A549 (cell line): Measurements from ENCODE around the gene RBM3. TPM values are rescaled to one million over a fixed set of nuclear protein-coding genes. Genes with fewer than 3 reads are reported as not detected.

Source experiments
- ATAC-seq, 2 experiments: fragments of 200-7000 bp in 1 of 2; fragments of >200 bp in 1 of 2; cut with Nextera tagmentation in 1 of 2; cut with Tn5 transposase in 1 of 2; 3 replicates each; pipeline versions ENCODE4 v1.8.0 to v1.9.1; 2018 to 2020; ENCODE audit warnings: mild to moderate bottlenecking in 1 of 2, moderate library complexity in 1 of 2
- CTCF ChIA-PET: fragments of 300-600 bp; sonication (Branson Sonifier 250); formaldehyde crosslinking; extraction: SDS; loops from one replicate; lab custom pipeline; 2021; ENCODE audit warnings: antibody characterized with exemption, inconsistent platforms; lab: Yijun Ruan, JAX
- POLR2A ChIA-PET: fragments of 350-600 bp; formaldehyde crosslinking; extraction: SDS; loops from one replicate; lab custom pipeline; 2021; ENCODE audit warnings: antibody characterized with exemption, inconsistent platforms; lab: Yijun Ruan, JAX
- DNase-seq, 2 experiments: peaks; one replicate each; pipeline versions ENCODE4 v3.0.0 to v3.0.0-alpha.2; 2011 to 2016; ENCODE audit warnings: low read depth in 1 of 2, low spot score in 1 of 2
- FAIRE-seq: peaks from 2 replicates; lab custom pipeline; 2011; peaks lifted over from hg19 to GRCh38; lab: Jason Lieb, UNC
- H3K27ac ChIP-seq, 2 experiments: fragments of >200 bp; sonication (Bioruptor Twin); formaldehyde crosslinking; 3 replicates each; pipeline ENCODE4 v1.5.1; 2016 to 2017
- H3K4me1 ChIP-seq: fragments of >200 bp; sonication (Bioruptor Twin); formaldehyde crosslinking; 3 replicates; pipeline ENCODE4 v1.6.1; 2016
- H3K4me2 ChIP-seq: fragments of >200 bp; sonication (Bioruptor Twin); formaldehyde crosslinking; 3 replicates; pipeline ENCODE4 v1.6.1; 2016
- H3K4me3 ChIP-seq: fragments of >200 bp; sonication (Bioruptor Twin); formaldehyde crosslinking; 3 replicates; pipeline ENCODE4 v1.5.1; 2016
- H3K9me3 ChIP-seq: fragments of >200 bp; sonication (Bioruptor Twin); formaldehyde crosslinking; 3 replicates; pipeline ENCODE4 v1.6.1; 2016
- BCL3 ChIP-seq: fragments of >200 bp; sonication (Bioruptor Twin); formaldehyde crosslinking; IDR thresholded peaks from 3 replicates; pipeline ENCODE4 v1.6.1; 2016
- CBX2 ChIP-seq: fragments of 200-600 bp; sonication (generic); IDR thresholded peaks from 2 replicates; pipeline ENCODE4 v1.6.1; 2016; ENCODE audit warnings: low read depth, mild to moderate bottlenecking, borderline replicate concordance
- CEBPB ChIP-seq, 2 experiments: fragments of >200 bp in 1 of 2; sonication (Bioruptor Twin) in 1 of 2; formaldehyde crosslinking in 1 of 2; IDR thresholded peaks; 2 replicates each; pipeline ENCODE4 v1.6.1; 2012 to 2016
- CHD2 ChIP-seq: fragments of 150-350 bp; IDR thresholded peaks from 2 replicates; pipeline ENCODE4 v1.6.1; 2014; ENCODE audit warnings: low read length; ENCODE audit not compliant: partially characterized antibody
- EHF ChIP-seq: fragments of 250-450 bp; sonication (Bioruptor Pico); IDR thresholded peaks from 2 replicates; pipeline ENCODE4 v1.5.0; 2020; ENCODE audit warnings: mild to moderate bottlenecking
- EHMT2 ChIP-seq: fragments of 200-600 bp; sonication (generic); IDR thresholded peaks from 2 replicates; pipeline ENCODE4 v1.6.1; 2016; ENCODE audit warnings: antibody characterized with exemption, low read depth, mild to moderate bottlenecking, moderate library complexity
- EP300 ChIP-seq, 2 experiments: fragments of >200 bp; sonication (Bioruptor Twin); formaldehyde crosslinking; IDR thresholded peaks; 2 replicates in 1 of 2; 3 replicates in 1 of 2; pipeline ENCODE4 v1.6.1; 2016 to 2017
- ESRRA ChIP-seq: fragments of 150-350 bp; IDR thresholded peaks from 2 replicates; pipeline ENCODE4 v1.6.1; 2014; ENCODE audit warnings: mild to moderate bottlenecking, low read length, borderline replicate concordance
- FOSB ChIP-seq: fragments of 250-450 bp; sonication (Bioruptor Pico); IDR thresholded peaks from 2 replicates; pipeline ENCODE4 v1.5.0; 2020; ENCODE audit warnings: mild to moderate bottlenecking, moderate library complexity
- FOXS1 ChIP-seq: fragments of 250-450 bp; sonication (Bioruptor Pico); IDR thresholded peaks from 2 replicates; pipeline ENCODE4 v1.5.0; 2020; ENCODE audit warnings: mild to moderate bottlenecking, moderate library complexity
- GATA3 ChIP-seq: IDR thresholded peaks from 2 replicates; pipeline ENCODE4 v1.6.1; 2012; ENCODE audit warnings: borderline replicate concordance
- HES2 ChIP-seq: fragments of >200 bp; sonication (Bioruptor Twin); formaldehyde crosslinking; IDR thresholded peaks from 2 replicates; pipeline ENCODE4 v1.6.1; 2016
- HEYL ChIP-seq: fragments of 250-450 bp; sonication (Bioruptor Pico); IDR thresholded peaks from 2 replicates; pipeline ENCODE4 v1.8.0; 2021; ENCODE audit warnings: mild to moderate bottlenecking, moderate library complexity
- HOXA7 ChIP-seq: fragments of 250-450 bp; sonication (Bioruptor Pico); IDR thresholded peaks from 2 replicates; pipeline ENCODE4 v1.5.0; 2020; ENCODE audit warnings: mild to moderate bottlenecking, moderate library complexity
- HOXB13 ChIP-seq: fragments of 250-450 bp; sonication (Bioruptor Pico); IDR thresholded peaks from 2 replicates; pipeline ENCODE4 v1.5.0; 2020; ENCODE audit warnings: low read depth, mild to moderate bottlenecking, moderate library complexity
- HOXB5 ChIP-seq: fragments of 250-450 bp; sonication (Bioruptor Pico); IDR thresholded peaks from 2 replicates; pipeline ENCODE4 v1.5.0; 2020; ENCODE audit warnings: mild to moderate bottlenecking, moderate library complexity
- KDM1A ChIP-seq: fragments of 200-600 bp; sonication (generic); IDR thresholded peaks from 2 replicates; pipeline ENCODE4 v1.6.1; 2016; ENCODE audit warnings: low read depth, mild to moderate bottlenecking
- MAZ ChIP-seq: fragments of 150-350 bp; IDR thresholded peaks from 2 replicates; pipeline ENCODE4 v1.6.1; 2014; ENCODE audit warnings: antibody characterized with exemption, low read depth, low read length, borderline replicate concordance
- MYC ChIP-seq: IDR thresholded peaks from 2 replicates; pipeline ENCODE4 v1.6.1; 2012; ENCODE audit warnings: mild to moderate bottlenecking, inconsistent platforms, low read length, improper control_type of control experiment, borderline replicate concordance
- NFE2L2 ChIP-seq: fragments of 150-350 bp; conservative IDR thresholded peaks from 2 replicates; pipeline ENCODE4 v1.6.1; 2014; ENCODE audit warnings: low read length
- NPAS2 ChIP-seq: fragments of 250-450 bp; sonication (Bioruptor Pico); IDR thresholded peaks from 2 replicates; pipeline ENCODE4 v1.8.0; 2022; ENCODE audit warnings: mild to moderate bottlenecking, moderate library complexity, borderline replicate concordance
- NR3C1 ChIP-seq: fragments of >200 bp; sonication (Bioruptor Twin); formaldehyde crosslinking; IDR thresholded peaks from 3 replicates; pipeline ENCODE4 v1.6.1; 2017
- PBX3 ChIP-seq: IDR thresholded peaks from 2 replicates; pipeline ENCODE4 v1.6.1; 2012
- PHF8 ChIP-seq: fragments of 200-600 bp; sonication (generic); IDR thresholded peaks from 2 replicates; pipeline ENCODE4 v1.6.1; 2016; ENCODE audit warnings: low read depth, mild to moderate bottlenecking, antibody characterized with exemption, moderate library complexity, borderline replicate concordance
- POLR2A ChIP-seq: IDR thresholded peaks from 2 replicates; pipeline ENCODE4 v1.6.1; 2012; ENCODE audit warnings: mild to moderate bottlenecking, low read length
- RCOR1 ChIP-seq: fragments of 150-350 bp; IDR thresholded peaks from 2 replicates; pipeline ENCODE4 v1.6.1; 2014; ENCODE audit warnings: antibody characterized with exemption, low read length, low read depth
- RFX5 ChIP-seq: fragments of 450-650 bp; IDR thresholded peaks from 2 replicates; pipeline ENCODE4 v1.7.1; 2014; ENCODE audit warnings: antibody characterized with exemption, mild to moderate bottlenecking, moderate library complexity
- RNF2 ChIP-seq: fragments of 200-600 bp; sonication (generic); IDR thresholded peaks from 2 replicates; pipeline ENCODE4 v1.6.1; 2016; ENCODE audit warnings: low read depth, mild to moderate bottlenecking, antibody characterized with exemption, moderate library complexity, borderline replicate concordance
- SREBF2 ChIP-seq: fragments of 450-650 bp; IDR thresholded peaks from 2 replicates; pipeline ENCODE4 v1.6.1; 2014; ENCODE audit warnings: mild to moderate bottlenecking, moderate library complexity
- TFCP2L1 ChIP-seq: fragments of 250-450 bp; sonication (Bioruptor Pico); IDR thresholded peaks from 2 replicates; pipeline ENCODE4 v1.5.0; 2021; ENCODE audit warnings: mild to moderate bottlenecking
- ZFP36 ChIP-seq: fragments of 450-650 bp; IDR thresholded peaks from 2 replicates; pipeline ENCODE4 v1.6.1; 2014; ENCODE audit warnings: borderline replicate concordance; ENCODE audit not compliant: partially characterized antibody
- ZNF302 ChIP-seq: fragments of 250-450 bp; sonication (Bioruptor Pico); IDR thresholded peaks from 2 replicates; pipeline ENCODE4 v1.9.0; 2021; ENCODE audit warnings: inconsistent platforms, mild to moderate bottlenecking, moderate library complexity
- WGBS: methylation state at CpG from one replicate; pipeline ENCODE4 v1.1.6; 2017; ENCODE audit errors: missing lambda C conversion rate; 5-methylcytosine and 5-hydroxymethylcytosine counted together
- polyA minus RNA-seq: library from RNA; depleted of rRNA, polyadenylated mRNA; stranded (reverse); fragments of >200 nt; gene quantifications from 2 replicates; pipeline ENCODE4 v1.2.3, GENCODE V29; 2011; rRNA and poly(A)+ RNA removed
- polyA plus RNA-seq, 4 experiments: library from polyadenylated mRNA; depleted of rRNA in 3 of 4; stranded (reverse); fragments of >200 nt; fragmentation: RNase III in 1 of 4; extraction: RNeasy Plus Mini Kit Qiagen cat#74134 plus additional on column Dnase treatment in 1 of 4; gene quantifications; 2 replicates in 3 of 4; 3 replicates in 1 of 4; pipeline ENCODE4 v1.2.3, GENCODE V29; 2011 to 2017
- TF ChIP-seq, protein P1 (sequence below): IDR thresholded peaks from 2 replicates; pipeline ENCODE4 v1.6.1; 2012
- TF ChIP-seq, protein P2 (sequence below): IDR thresholded peaks from 2 replicates; pipeline ENCODE4 v1.6.1; 2012; ENCODE audit warnings: low read depth, borderline replicate concordance
- TF ChIP-seq, protein P3 (sequence below): fragments of 150-350 bp; IDR thresholded peaks from 2 replicates; pipeline ENCODE4 v1.6.1; 2014; ENCODE audit warnings: low read depth, mild to moderate bottlenecking, low read length

Gene RBM3
- 214 and 337 TPM in 2 replicates for polyA plus RNA-seq (2011; rRNA removed)
- polyA plus RNA-seq (2012; cell fraction: cytosol; rRNA removed), result 186 and 205 TPM in 2 replicates
- polyA plus RNA-seq (2012; cell fraction: nucleus; rRNA removed), result 145 and 200 TPM in 2 replicates
- polyA plus RNA-seq (2017; fragmentation: RNase III; extraction: RNeasy Plus Mini Kit Qiagen cat#74134 plus additional on column Dnase treatment), result 345 to 446 TPM (median 353 TPM) in 3 replicates
- polyA minus RNA-seq, result 260 and 279 TPM in 2 replicates

GRCh38 chrX:48574270-48575266 is at the start of gene RBM3:
Gene RBM3, plus strand, starts transcription at chrX:48574484. Its CDS starts 697 bp downstream, at chrX:48575181.
- peak; percentile 98 for FAIRE-seq
- Histone ChIP-seq H3K4me3 (peak within 1 kb of the TSS; percentile 75), H3K9me3 (no peaks in the 10 kb centered on the region), H3K4me1 (peaks cover 23% of the 10 kb centered on the region; the same call in 2 of the 3 replicates), H3K27ac (peak within 1 kb of the TSS; percentile 93 to 100), H3K4me2 (peak within 1 kb of the TSS; percentile 97)
- under 1% methylated on average over 45 of the region's 71 CpGs for WGBS
- CTCF ChIA-PET, result interaction anchor here (0.8 kb wide), 1 partner anchor 20 kb away, joined by 4 read pairs; no protein-coding TSS in a partner anchor
- POLR2A ChIA-PET, result interaction anchor here (0.5 to 1.7 kb wide), 17 partner anchors 9 to 1341 kb away, joined by 3 to 14 read pairs (median 5); partner anchors contain the start of genes EBP, HDAC6 and TBC1D25
- ATAC-seq, result peak; percentile 98
- DNase-seq, result peak; percentile 86 to 95
- TF ChIP-seq FOXS1 (0 out of 2 replicates have a peak, but pooled peaks have one; percentile 25), HOXA7 (no peak; the same call in none of the 2 replicates), ZFP36 (no peak), FOSB (CRISPR knock-in tag) (no peak; the same call in none of the 2 replicates), NR3C1 (no peak), MYC (peak; percentile 99), MAZ (no peak), EHMT2 (no peak), CBX2 (no peak), BCL3 (peak; percentile 81; the same call in 1 of the 3 replicates), RFX5 (no peak), NPAS2 (CRISPR knock-in tag) (no peak), KDM1A (no peak), POLR2A (peak; percentile 43), GATA3 (no peak; the same call in 1 of the 2 replicates), HOXB5 (CRISPR knock-in tag) (0 out of 2 replicates have a peak, but pooled peaks have one; percentile 55), CEBPB (IDR thresholded peaks at IDR 0.05) (no peak), EHF (CRISPR knock-in tag) (0 out of 2 replicates have a peak, but pooled peaks have one; percentile 56), NFE2L2 (no peak), ESRRA (no peak), TFCP2L1 (CRISPR knock-in tag) (0 out of 2 replicates have a peak, but pooled peaks have one; percentile 79), EP300 (IDR thresholded peaks at IDR 0.05) (no peak), PHF8 (peak; percentile 73), RNF2 (no peak), SREBF2 (no peak), PBX3 (no peak), HOXB13 (peak; percentile 87), HES2 (no peak), CHD2 (no peak), ZNF302 (CRISPR knock-in tag) (no peak), RCOR1 (no peak), HEYL (CRISPR knock-in tag) (no peak)
- TF ChIP-seq, protein P1, sequence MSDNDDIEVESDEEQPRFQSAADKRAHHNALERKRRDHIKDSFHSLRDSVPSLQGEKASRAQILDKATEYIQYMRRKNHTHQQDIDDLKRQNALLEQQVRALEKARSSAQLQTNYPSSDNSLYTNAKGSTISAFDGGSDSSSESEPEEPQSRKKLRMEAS, result peak; percentile 99
- TF ChIP-seq, protein P2, sequence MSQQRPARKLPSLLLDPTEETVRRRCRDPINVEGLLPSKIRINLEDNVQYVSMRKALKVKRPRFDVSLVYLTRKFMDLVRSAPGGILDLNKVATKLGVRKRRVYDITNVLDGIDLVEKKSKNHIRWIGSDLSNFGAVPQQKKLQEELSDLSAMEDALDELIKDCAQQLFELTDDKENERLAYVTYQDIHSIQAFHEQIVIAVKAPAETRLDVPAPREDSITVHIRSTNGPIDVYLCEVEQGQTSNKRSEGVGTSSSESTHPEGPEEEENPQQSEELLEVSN, result peak; percentile 32; the same call in 1 of the 2 replicates
- TF ChIP-seq, protein P3, sequence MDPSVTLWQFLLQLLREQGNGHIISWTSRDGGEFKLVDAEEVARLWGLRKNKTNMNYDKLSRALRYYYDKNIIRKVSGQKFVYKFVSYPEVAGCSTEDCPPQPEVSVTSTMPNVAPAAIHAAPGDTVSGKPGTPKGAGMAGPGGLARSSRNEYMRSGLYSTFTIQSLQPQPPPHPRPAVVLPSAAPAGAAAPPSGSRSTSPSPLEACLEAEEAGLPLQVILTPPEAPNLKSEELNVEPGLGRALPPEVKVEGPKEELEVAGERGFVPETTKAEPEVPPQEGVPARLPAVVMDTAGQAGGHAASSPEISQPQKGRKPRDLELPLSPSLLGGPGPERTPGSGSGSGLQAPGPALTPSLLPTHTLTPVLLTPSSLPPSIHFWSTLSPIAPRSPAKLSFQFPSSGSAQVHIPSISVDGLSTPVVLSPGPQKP, result no peak
